Activated T-helper 9 cell treated with anti-CD3 and anti-CD28 coated beads, Interleukin-2, amount 50 U/mL, for 16 hours (primary cell): Measurements from ENCODE around the gene TRIOBP.

Experiments
- DNase-seq: peaks from one replicate; pipeline ENCODE4 v3.0.0-alpha.2; 2020; ENCODE audit warnings: low read depth

Gene TRIOBP

DNA sequence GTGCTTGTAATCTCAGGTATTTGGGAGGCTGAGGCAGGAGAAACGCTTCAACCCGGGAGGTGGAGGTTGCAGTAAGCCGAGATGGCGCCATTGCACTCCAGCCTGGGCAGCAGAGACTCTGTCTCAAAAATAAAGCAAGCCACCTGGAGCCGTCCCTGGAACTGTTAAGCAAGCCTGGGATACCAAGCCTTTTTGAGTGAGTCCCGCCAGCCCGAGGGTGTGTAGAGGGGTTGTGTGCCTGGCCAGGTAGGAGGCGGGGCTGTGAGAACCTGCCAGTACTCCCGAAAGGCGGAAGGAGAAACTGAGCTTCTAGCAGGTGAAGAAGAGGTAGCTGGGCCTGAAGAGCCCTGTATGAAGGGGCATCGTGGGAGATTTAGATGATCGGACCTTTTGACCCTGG lies 52.4 kb downstream of the TRIOBP start:
- DNase-seq, result no peak

DNA sequence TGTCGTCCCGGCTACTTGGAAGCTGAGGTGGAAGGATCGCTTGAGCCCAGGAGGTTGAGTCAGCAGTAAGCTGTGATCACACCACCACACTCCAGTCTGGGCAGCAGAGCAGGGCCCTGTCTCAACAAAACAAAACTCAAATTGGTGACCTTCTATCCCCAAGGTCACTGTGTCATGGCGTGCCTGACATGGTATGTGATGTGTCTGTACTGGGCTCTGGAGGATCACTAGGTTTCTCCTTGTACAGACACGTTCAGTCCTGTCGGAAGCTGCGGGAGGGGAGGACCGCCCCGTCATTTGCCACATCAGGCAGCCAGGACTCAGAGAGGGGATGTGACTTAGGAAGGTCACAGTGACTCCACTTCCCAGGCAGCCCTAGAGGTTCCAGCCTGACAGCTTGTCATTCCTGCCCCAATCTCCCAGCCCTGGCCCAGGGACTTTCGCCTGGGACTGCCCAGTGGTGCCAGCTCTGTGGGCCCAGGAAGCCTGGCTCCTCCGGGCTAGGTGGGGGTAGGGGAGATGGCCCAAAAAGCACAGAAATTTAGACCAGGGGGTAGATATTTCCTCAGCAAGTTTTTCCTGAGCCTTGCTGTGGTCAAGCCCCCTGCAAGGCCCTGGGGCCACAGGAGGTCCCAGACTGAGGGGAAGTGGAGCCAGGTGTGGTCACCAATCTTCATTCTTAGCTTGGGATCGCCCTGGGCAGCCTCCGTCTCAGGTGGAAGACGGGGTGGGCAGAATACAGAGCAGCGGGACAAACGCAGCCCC lies 53.2 kb downstream of the TRIOBP start:
- DNase-seq, result no peak

DNA sequence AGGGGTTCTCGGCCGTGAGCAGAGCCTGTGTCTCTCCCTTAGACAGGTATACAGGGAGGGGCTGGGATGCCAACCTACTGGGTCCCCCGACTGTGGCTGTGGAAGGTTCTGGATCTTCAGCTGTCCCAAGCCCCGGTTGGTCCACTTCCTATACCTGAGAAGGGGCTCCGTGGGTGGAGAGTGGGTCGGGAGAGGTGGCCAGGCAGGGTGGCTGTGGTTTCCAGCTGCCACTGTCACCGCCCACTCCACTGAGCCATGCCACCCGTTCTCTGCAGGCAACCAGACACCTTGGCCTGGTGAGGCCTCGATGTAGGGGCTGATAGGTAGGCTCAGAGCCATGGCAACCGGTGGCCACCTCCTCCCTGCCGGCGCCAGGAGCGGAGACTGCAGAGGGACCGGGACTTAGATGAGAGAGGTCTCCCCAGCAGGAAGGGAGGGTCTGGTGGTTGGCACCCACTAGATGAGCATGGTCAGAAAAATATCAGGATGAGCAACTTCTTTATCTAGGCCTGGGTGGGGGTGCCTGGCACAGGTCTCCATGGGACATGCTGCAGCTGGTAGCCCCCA lies 53.8 kb downstream of the TRIOBP start:
- no peak for DNase-seq

DNA sequence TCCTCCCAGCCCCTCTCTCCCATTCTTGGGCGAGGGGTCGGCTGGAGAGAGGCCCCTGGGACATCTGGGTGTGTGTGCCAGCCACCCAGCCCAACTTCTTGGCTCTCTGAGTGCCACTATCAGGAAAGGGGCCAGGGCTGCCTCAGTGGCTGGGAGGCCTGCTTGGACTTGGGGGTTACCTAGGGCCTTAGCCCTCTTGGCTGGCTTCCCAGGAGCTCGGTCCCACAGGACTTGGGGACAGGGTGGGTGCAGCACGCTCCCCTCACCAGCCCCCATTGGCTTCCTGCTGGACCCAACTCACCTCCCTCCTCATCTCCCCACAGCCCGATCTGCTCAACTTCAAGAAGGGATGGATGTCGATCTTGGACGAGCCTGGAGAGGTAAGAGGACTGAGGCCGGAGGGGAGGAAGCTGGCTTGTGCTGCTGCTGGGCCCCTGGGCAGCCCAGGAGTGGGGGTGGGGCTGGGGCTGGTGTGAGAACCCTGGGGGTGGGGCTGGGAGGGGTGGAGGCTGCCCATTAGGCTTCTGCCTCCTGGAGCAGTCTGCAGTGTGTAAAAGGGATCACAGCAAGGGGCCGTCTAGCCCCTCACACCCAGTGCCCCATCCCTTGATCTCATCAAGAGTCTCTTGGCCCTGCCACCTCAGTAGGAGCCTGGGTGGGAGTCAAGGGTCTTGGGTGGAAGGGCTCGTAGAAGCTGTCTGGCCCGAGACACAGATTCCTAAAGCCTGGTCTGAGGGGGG lies 54.8 kb downstream of the TRIOBP start:
- DNase-seq, result no peak

DNA sequence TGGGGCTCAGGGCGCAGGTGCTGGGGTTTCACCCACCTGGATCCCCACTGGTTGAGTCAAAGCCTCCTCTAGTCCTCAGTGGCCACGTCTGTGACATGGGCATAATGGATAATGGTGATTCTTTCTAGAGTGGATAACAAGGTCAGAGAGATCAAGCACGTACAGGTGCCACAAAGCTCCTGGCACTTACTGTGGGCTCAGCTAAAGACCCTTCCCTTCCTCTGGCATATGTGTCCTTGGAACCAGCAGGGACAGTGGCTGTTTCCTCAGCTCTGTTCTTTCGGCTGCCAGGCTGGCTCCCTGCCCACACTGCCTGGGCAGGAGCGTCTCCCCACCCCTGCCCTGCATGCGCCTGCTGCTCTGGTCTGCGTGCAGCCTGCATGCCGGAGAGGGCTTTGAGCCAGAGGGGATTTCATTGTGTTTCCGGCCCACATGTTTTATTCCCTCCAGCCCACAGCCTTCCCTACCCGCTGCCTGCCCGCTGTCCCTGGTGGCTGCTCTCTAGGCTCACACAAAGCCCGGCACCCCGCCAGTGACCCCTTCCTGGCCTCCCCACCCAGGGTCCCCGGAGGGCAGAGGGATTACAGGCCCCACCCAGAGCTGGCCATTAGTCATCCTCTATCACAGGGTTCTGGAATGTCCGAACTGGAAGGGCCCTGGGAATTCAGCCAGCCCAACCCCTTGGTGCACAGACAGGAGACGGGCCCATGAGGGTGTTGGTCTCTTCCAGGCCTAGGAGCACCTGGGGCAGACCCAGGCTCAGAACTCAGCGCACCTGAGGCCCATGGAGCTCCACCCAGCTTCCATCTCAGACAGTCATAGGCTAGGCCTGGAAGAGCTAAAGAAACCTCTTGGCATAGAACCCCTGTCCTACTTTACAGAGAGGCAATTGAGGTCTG lies 55.6 kb downstream of the TRIOBP start:
- no peak for DNase-seq

DNA sequence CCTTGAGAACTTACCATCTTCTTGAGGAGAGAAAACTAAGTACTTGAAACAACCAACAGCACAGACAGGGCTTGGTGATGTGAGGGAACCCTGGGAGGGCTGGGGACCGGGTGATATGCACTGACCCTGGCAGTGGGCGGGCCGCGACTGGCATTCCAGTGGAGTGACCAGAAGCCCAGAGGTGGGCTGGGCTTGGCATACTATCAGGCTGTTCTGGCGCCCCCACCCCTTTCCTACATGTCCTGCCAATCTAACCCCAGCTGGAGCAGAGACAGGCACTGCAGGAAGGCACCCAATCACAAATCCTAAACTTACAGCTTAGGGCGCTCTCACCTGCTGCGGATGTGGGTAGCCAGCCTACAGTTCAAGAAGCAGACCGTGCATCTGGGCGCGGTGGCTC lies 56.9 kb downstream of the TRIOBP start:
- no peak for DNase-seq

DNA sequence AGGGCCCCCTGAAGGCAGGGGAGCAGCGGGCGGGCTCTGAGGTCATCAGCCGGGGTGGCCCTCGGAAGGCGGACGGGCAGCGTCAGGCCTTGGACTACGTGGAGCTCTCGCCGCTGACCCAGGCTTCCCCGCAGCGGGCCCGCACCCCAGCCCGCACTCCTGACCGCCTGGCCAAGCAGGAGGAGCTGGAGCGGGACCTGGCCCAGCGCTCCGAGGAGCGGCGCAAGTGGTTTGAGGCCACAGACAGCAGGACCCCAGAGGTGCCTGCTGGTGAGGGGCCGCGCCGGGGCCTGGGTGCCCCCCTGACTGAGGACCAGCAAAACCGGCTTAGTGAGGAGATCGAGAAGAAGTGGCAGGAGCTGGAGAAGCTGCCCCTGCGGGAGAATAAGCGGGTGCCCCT lies 60.8 kb downstream of the TRIOBP start:
- DNase-seq, result no peak

DNA sequence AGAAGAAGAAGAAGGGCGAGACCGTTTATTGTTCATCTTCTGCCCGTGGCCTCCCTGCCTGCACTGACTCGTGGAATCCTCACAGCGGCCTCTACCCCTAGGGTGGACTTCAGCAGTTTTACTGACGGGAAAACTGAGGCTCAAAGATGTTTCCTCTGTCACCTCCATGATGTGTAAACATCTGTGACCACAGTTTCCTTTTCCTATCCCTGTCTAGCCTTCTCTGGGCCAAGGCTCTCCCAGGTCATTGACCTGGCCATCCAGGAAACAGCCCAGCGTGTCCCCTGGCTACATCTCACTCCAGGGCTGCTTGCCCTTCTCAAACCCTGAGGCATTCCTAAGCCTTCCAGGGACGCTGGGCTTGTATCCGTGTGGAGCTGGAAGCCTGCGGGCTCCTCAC lies 61.8 kb downstream of the TRIOBP start:
- no peak for DNase-seq

DNA sequence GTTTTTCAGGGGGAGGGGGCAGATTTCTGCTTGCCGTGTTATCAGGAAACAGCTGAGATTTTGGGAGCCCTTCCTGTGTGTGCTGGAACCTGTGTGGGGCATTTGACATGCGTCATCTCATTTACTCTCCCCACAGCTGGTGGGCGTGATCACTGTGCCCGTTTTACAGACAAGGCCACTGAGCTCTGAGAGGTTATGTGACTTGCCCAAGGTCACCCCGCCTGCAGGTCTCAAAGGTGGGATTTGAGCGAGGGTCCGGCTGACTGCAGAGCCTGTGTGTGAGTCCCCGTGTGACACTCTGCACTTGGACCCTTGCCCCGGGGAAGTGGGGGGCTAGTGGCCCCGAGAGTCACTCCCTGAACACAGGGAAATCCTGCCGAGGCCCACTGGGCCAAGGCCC lies 62.4 kb downstream of the TRIOBP start:
- no peak for DNase-seq

DNA sequence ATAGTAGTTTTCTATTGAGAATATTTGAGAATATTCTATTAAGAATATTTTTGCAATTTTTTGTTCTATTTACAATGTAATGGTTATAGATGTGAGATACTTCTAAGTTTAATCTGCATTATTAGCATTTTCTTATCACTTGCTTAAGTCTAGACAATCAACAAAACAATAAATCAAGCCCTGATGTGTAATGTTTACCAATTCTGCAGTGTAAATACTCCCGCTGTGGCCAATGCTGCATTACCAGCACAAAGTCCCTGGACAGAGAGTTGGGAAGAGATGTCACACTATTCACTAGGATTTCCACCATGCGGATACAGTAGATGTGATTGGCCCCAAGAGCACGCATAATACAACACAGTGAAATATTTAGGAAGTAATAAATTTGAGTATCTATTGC lies 63.3 kb downstream of the TRIOBP start:
- DNase-seq, result no peak

DNA sequence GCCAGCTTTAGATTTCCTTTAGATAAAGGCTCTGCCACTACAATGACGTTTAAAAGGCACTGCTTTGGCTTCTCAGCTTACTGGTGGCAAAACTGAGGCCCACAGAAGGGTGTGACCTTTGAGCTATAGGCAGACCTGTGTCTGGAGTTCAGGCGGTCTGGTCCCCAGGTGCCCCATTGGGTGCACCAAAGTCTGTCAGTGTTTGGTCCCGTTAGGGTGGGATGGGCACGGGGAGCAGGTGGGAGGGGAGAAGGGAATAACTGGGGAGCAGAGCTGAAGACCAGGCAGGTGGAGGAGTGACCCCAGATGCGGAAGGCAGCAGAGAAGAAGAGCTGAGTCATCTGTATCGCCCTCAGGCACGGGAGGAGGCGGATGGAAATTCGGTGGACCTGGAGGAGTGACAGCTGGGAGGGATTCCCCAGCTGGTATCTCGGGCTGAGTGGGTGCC lies 65.6 kb downstream of the TRIOBP start:
- no peak for DNase-seq

DNA sequence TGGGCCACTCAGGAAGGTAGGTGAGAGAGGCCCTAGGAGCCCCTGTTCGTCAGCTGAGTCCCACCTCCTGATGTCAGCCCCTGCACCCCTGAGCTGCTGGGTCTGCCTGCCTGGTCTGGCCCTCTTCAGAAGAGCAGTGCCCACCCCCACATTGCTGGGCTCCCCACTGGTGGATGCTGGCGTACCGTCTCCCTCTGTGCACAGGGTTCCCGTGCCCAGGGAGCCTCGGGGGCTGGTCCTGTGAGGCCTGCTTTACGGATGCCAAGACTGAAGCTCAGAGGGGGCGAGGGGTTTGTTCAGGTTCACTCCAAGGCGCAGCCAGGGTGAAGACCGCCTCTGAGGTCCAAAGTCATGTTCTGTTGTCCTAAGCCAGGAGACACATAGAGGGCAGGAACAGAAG lies 66.2 kb downstream of the TRIOBP start:
- DNase-seq, result no peak

DNA sequence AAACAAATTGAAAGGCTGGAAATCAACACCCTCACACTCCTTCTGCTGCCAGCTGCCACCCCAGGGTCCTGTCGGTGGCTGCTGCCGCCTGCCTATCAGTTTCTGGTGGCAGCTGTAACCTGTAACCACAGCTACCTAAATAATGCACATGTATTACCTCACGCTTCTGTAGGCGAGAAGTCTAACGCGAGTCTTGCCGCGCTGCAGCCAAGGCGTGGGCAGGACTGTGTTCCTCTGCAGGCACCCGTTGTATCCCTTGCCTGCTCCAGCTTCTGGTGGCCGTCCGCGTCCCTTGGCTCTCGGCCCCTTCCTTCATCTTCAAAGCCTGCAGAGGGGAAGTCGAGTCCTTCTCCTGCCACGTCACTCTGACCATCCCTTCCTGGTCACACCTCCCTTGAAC lies 66.8 kb downstream of the TRIOBP start:
- DNase-seq, result no peak

DNA sequence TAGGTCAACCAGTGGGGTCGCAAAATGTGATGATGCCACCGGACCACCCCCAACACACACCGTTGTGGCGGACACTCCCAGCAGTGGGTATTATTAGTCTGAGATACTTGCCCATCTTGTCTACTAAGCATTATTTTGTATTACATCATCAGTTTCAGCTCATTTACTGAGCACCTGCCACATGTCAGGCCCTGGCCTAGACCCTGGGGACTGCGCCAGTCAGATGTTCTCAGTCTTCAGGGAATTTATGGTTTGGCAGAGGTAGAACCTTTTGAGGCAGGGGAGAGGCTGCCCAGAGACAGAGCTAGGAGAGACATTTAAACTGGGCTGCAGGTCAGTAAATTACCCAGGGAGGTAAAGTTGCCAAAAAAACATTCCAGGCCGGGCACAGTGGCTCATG lies 67.8 kb downstream of the TRIOBP start:
- DNase-seq, result no peak

DNA sequence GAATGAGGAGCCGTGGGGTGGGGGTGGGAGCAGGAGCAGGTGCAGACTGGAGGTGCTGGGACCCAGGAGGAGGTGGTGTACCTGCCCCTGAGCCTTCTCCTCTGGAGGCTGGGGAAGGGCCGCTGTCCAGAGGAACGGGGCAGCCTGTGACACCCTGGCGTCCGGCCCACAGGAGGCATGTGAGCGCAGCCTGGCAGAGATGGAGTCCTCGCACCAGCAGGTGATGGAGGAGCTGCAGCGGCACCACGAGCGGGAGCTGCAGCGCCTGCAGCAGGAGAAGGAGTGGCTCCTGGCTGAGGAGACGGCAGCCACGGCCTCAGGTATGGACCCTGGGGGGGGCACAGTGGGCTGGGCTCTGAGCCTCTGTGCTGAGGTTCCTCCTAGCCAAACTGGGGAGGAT lies 68.7 kb downstream of the TRIOBP start:
- no peak for DNase-seq

DNA sequence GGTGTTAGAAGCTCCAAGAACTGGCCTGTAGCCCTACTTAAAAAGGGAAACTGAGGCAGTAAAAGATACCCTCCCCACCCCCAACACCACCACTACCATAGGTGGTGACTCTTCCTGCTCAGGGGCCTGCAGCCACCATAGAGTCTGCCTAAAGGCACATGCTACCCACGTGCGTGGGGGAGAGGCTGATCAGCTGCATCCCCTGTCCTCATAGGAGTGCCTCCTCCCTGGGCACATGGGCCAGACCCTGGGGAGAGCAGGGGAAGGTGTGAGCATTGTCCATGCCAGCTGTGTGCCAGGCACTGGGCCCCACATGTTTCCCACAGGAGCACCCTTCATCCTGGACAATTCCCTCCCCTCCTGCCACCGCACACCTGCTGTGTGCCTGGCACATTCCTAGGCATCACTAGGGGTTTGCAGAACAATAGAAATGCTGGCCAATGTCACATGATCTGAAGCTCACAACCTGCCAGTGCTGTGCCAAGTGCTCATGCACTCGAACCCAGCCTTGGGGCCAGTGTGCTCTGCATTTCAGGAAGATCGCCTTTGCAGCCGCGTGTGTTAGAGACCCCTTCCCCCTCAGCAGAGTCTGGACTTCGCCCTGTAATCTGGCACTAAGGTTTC lies 69.2 kb downstream of the TRIOBP start:
- DNase-seq, result no peak

DNA sequence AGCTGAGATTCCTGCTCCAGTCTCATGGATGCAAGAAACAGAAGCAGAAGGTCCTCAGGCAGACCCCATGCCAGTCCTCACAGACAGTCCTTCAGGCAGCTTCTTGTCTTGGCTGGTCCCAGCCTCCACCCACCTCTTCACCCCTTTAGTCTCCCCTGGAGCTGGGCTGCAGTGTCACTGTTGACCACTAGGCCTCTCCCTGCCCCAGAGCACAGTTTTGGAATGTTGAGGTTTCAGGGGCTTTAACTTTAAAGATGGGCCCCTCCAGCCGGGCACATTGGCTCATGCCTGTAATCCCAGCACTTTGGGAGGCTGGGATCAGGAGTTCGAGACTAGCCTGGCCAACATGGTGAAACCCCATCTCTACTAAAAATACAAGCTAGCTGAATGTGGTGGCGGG lies 71.4 kb downstream of the TRIOBP start:
- DNase-seq, result no peak

DNA sequence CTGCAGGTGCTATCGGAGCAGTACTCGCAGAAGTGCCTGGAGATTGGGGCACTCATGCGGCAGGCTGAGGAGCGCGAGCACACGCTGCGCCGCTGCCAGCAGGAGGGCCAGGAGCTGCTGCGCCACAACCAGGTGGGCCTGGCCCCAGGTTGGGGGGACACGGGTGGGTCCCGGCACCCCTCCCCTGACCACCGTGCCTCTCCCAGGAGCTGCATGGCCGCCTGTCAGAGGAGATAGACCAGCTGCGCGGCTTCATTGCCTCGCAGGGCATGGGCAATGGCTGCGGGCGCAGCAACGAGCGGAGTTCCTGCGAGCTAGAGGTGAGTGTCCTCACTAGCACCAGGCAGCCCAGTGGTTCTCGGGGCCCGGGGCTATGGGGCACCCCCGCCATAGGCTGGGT lies 72.2 kb downstream of the TRIOBP start:
- no peak for DNase-seq

DNA sequence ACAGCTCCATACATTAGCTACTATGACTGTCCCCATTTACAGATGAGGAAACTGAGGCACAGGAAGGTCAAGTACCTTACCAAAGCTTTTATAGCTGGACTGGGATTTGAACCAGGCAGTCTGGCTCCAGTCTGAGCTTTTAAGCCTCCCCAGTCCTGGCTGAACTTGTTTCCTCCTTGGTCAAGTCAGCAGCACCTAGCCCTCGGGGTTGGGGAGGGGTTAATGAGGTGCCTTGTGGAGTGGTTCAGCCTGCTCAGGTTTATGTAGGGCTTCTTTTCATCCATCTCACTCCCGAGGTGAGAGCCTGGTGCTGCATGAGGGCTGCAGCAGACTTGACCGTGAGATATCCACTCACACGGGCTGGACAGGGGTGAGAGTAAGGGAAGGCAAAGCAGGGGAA lies 74.2 kb downstream of the TRIOBP start:
- DNase-seq, result no peak

DNA sequence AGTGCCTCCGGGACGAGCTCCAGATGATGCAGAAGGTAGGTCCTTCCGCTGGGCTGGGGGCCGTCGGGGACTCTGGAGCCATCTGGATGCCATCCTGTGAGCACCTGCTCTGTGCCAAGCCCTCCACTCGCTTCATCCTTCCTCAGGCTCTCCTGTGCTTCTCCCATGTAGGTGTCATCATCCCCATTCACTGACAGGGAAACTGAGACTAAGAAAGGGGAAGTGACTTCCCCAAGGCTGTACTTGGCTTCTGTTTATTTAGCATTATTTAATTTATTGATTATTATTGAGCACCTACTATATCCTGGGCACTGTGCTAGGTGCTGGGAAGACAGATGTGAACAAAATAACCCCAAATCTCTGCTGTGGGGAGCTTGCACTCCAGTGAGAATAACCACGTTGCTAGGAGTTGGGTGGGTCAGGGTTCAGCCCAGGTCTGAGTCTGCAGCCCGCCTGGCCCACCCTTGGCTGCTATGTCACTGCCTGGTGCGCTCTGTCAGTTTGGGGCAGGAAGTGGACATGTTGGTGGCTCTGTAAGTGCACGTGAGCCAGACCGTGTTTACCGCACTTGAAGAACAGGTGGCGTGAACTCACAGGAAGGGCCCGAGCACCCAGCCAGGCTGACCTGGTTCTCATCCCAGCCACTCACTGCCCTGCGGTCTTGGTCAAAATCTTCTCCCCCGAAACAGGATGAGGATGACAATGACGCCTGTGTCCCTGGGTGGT lies 75.0 kb downstream of the TRIOBP start:
- DNase-seq, result no peak

DNA sequence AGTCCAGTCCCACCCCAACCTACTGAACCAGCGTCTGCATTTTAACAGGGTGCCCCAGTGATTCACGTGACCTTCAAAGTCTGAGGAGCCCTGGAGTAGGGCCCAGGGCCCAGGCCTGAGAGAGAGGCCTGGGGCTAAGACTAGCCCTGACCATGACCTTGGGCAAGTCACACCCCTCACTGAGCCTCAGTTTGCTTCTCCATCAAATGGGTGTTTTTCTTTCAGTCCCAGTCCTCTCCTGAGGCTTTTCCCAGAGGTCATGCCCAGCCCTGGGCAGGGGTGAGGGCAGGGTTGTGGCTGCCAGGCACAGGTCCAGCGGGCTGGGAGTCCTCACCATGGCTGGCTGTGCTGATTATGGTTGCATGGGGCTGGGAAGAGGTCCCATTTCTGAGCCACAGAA lies 77.9 kb downstream of the TRIOBP start:
- no peak for DNase-seq
